SK-MEL-5 (cell line): ENCODE results near the gene TMEM87B. TPM values are rescaled to one million over a fixed set of nuclear protein-coding genes. Genes with fewer than 3 reads are reported as not detected.
"Not testable (repeated sequence)": the region's sequence is repeated elsewhere in the genome, so short reads cannot be mapped to it uniquely, and the experiment has no call there.

ENCODE experiments used
- DNase-seq: peaks from one replicate; pipeline ENCODE4 v3.0.0-alpha.2; 2016; ENCODE audit warnings: low read depth, low spot score
- in situ Hi-C: cut with HindIII; loops from 2 replicates; pipeline ENCODE4 v1.10.0; 2016; ENCODE audit warnings: low sequenced_read_pairs, high pct_unique_total_duplicates, low pct_unique_long_range_greater_than_20kb
- total RNA-seq: library from RNA; depleted of rRNA; stranded (reverse); fragments of >200 nt; shearing (Covaris generic); gene quantifications from 2 replicates; pipeline ENCODE4 v1.2.3, GENCODE V29; 2014

Gene TMEM87B
- total RNA-seq, 1 experiment from 2014 or later, result 29.8 TPM

DNA sequence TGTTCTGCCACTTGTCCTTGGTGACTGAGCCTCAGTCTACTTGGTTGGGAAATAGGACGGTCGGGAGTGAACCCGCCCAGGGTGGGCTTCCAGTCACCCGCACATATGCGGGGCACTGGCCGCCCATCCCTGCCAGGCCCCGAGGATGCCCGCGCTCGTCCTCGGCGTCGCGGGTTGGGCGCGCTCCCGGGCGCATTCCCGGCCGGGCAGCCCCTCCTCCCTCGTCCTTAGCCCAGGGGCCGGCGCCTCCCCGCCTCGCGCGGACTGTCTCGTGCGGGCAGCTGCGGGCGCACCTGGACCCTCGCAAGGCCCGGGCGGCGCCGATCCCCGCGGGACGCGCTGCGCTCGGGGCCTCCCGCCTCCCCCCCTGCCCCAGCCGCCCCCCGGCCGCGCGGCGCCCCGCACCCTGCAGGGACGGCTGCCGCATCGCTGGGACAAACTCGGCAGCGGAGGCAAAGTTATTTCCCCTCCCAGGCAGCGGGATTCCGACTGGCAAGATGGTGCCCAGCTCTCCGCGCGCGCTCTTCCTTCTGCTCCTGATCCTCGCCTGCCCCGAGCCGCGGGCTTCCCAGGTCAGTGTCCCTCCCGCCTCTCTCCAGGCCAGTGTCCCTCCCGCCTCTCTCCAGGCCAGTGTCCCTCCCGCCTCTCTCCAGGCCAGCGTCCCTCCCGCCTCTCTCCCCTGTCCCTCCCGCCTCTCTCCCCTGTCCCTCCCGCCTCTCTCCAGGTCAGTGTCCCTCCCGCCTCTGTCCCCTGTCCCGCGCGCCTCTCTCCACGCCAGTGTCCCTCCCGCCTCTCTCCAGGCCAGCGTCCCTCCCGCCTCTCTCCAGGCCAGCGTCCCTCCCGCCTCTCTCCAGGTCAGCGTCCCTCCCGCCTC lies 83.3 kb downstream of the TMEM87B start, which contains the start of gene FBLN7:
TSS of gene FBLN7 (plus strand) at position 227 of the 874 bp plus-strand sequence. CDS start at position 498, 271 bp downstream.
- DNase-seq, result no peak
- in situ Hi-C loops, result no loop called here

- in situ Hi-C loops, DNase-seq: not testable (repeated sequence)
Measured at GRCh38 chr2:112139033-112139614, 84.1 kb downstream of the TMEM87B start.

DNA sequence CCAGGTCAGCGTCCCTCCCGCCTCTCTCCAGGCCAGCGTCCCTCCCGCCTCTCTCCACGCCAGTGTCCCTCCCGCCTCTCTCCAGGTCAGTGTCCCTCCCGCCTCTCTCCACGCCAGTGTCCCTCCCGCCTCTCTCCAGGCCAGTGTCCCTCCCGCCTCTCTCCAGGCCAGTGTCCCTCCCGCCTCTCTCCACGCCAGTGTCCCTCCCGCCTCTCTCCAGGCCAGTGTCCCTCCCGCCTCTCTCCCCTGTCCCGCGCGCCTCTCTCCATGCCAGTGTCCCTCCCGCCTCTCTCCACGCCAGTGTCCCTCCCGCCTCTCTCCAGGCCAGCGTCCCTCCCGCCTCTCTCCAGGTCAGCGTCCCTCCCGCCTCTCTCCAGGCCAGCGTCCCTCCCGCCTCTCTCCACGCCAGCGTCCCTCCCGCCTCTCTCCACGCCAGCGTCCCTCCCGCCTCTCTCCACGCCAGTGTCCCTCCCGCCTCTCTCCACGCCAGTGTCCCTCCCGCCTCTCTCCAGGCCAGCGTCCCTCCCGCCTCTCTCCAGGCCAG lies 84.7 kb downstream of the TMEM87B start:
- in situ Hi-C loops, result not testable (repeated sequence)

GRCh38 chr2:112140205-112140802 lies 85.2 kb downstream of the TMEM87B start:
- no peak for DNase-seq
- in situ Hi-C loops, result no loop called here

More for the DNA sequence above, 84.7 kb downstream of the TMEM87B start:
- not testable (repeated sequence) for DNase-seq

DNA sequence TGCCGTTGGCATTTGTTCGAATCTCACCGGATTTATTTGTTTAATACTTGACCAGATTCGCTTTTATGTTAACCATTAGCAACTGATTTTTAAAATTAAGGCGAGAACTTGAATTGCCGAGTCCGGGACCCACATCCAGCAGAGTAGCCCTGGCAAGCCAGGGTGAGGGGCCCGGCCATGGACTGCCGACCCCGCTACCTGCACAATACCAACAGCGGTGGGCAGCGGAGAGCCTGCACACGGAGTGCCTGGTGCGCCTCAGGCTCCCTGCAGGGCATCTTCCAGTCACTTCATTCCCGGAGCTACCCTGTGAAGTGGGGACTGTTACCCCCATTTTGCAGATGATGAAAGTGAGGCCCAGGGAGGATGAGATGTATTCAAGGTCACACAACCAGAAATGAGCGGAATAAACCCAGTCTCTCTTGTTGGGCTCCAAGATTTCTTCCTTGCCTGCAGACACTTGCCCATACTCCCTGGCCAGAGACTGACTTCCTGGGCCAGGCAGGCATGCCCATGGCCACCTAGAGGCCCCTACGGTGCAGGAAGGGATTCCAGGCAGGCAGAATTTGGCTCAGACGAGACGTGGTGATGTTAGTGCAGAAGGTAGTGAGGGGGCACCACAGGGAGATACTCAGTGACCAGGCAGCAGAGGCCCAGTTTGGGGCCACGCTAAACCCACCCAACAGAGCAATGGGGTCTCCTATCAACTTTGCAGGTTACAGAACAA lies 86.0 kb downstream of the TMEM87B start:
- in situ Hi-C loops, result no loop called here
- DNase-seq, result no peak

DNA sequence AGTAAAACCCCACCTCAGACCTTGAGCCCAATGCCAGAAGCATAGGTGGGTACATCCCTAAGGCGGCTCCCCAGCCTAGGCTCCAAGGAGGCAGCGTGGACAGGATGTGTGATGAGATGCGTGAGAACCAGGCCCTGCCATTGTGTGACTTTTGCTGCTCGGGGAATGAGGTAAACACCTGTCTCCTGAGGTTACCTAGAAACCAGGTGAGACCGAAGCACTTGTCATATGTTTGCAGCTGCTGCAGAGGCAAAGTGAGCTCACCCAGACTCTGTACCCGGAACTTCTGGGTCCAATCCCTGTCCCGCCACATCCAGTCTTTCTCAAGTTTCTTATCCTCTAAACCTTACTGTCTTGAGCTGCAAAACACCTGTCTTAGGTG lies 86.5 kb downstream of the TMEM87B start:
- DNase-seq, result no peak
- in situ Hi-C loops, result no loop called here

GRCh38 chr2:112142525-112143078 lies 87.5 kb downstream of the TMEM87B start:
- DNase-seq, result no peak
- in situ Hi-C loops, result no loop called here

- DNase-seq, result no peak
Measured at GRCh38 chr2:112143150-112143549, 88.1 kb downstream of the TMEM87B start.

DNA sequence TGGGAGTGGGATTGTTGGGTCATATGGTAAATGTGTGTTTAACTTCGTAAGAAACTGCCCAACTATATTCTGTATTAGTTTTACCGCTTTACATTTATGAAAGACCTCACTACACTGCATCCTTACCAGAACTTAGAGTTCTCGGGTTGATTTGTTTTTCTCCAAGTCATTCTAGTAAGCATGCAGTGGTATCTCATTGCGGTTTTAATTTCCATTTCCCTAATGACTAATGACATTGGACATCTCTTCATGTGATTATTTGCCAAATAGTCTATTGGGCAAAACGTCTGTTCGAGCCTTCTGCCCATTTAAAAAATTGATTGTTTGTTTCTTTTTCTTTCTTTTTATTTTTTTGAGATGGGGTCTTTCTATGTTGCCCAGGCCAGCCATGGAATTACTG lies 89.9 kb downstream of the TMEM87B start:
- no peak for DNase-seq
- in situ Hi-C loops, result no loop called here

More at GRCh38 chr2:112143150-112143549, 88.1 kb downstream of the TMEM87B start:
- in situ Hi-C loops, result no loop called here

DNA sequence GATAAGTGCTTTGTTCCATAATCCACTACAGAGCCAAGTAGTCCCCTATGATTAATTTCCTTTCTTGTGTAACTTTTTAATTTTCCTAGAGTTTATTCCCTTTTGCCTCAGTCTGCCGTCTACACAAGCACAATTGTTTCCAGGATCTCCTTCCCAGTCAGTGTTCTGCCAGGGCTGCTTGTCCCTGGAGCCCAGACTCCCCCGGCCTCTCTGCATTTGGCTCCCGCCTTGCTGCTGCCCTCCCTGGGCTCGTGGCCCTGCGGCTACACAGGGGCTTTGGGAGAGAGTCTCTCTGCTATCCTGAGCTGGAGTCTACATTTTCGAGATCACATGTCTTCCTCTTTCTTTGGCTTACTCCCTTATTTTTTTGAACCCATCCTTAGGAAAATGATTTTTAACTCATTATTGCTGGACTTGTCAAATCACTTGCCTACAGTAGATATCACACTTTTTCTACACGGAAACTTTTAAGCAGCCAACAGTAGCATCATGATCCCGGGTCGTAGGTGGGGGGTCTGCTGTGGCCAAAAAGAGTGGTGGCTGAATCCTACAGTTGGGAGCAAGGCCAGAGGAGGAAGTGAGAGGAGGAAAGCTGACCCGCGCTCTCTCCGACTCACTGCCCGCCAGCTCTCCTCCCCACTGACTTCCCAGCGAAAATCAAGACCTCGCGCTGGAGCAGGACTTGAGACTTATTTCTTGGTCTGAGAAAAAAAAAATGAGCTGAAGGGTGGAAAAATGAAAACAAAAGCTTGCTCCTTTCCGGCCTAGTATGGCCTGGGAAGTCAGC lies 92.5 kb downstream of the TMEM87B start:
- no peak for DNase-seq
- in situ Hi-C loops, result no loop called here

- in situ Hi-C loops, result no loop called here
- DNase-seq, result no peak
Measured at GRCh38 chr2:112148477-112148876, 93.4 kb downstream of the TMEM87B start.

DNA sequence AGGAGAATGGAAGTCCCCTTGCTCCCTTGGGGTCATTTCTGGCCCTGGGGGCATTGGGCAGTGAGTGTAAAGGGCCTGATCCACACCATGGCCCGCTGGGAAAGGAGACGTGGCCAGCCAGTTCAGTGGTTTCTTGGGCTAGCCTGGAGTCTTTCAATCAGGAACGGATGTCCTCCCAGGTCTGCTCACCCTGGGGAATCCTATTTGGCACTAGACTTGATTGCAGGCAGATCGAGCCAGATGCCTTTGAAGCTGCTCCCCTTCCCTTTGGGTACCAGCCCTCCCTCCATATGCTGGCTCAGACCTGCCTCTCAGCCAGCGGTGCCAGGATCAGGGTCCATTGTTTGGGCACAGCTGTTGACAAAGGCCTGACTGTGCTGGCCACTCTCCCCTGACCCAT lies 94.1 kb downstream of the TMEM87B start:
- no peak for DNase-seq
- in situ Hi-C loops, result no loop called here

- no peak for DNase-seq
- in situ Hi-C loops, result no loop called here
Measured at GRCh38 chr2:112149866-112150435, 94.9 kb downstream of the TMEM87B start.

DNA sequence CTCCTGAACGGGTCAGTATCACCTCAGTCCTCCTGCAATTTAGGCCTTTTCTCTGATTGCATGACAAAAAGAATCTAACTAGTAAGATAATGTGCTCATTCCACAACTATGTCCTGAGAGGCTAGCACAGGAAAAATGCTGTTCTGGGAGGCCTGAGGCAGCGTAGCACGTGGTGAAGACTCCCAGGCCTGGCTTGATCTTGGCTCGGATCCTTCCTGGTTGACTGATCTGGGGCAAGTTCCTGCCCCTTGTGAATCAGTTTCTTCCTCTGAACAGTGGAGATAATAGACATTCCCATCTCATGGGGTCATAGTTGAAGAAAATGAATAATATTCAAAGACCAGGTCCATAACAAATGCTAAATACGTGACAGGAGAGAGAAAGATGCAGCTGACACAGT lies 95.4 kb downstream of the TMEM87B start:
- in situ Hi-C loops, result no loop called here
- DNase-seq, result peak; percentile 37

DNA sequence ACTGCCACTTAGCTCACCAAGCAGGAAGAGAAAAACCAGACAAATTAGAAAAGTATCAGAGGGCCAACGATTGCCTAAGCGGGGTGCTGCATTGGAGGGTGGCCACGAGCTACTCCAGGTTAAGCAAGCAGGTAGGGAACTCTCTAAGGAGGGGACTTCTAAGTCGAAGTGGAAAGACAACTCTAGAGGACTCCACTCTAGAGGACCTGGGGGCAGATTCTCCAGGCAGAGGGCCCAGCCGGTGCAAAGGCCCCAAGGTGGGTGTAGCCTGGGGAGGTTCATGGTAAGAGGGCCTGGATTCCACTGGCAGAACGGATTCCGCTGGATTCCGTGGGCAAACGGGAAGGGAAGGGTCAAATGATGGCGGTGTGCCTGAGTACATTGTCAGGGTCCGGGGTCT lies 95.8 kb downstream of the TMEM87B start:
- in situ Hi-C loops, result no loop called here
- no peak for DNase-seq

DNA sequence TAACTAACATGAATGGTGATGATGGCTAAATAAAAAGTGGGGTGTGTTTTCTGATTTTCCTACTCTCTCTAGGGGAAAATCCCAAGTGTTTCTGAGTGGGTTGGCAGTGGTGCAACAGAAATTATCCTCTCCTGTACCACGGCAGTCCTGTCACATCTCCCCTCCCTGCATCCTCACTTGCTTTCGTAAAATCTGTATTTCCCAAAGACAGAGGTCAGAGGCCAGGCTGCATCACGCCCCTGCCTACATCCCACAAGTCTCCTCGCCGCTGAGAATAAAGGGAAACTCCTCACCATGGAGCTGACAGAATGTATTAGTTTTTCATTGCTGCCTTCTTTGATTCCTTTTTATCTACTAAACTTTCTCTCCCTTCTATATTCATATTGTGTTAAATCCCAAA lies 96.2 kb downstream of the TMEM87B start:
- in situ Hi-C loops, result no loop called here

More for the DNA sequence above, 96.2 kb downstream of the TMEM87B start:
- DNase-seq, result no peak
